BLaER1 (cell line): ENCODE measurements around the gene SLCO3A1.

Experiments used
- H3K27ac ChIP-seq: shearing (Covaris generic); formaldehyde crosslinking; 2 replicates; pipeline ENCODE4 v1.8.1; 2022
- H3K27me3 ChIP-seq: shearing (Covaris generic); formaldehyde crosslinking; 2 replicates; pipeline ENCODE4 v1.8.1; 2022
- H3K36me3 ChIP-seq: shearing (Covaris generic); formaldehyde crosslinking; 2 replicates; pipeline ENCODE4 v1.8.1; 2022
- H3K4me1 ChIP-seq: shearing (Covaris generic); formaldehyde crosslinking; 2 replicates; pipeline ENCODE4 v1.8.1; 2022
- H3K4me2 ChIP-seq: shearing (Covaris generic); formaldehyde crosslinking; 2 replicates; pipeline ENCODE4 v1.8.1; 2022
- H3K4me3 ChIP-seq: shearing (Covaris generic); formaldehyde crosslinking; 2 replicates; pipeline ENCODE4 v1.8.1; 2022
- H3K9ac ChIP-seq: shearing (Covaris generic); formaldehyde crosslinking; 2 replicates; pipeline ENCODE4 v1.8.1; 2022
- H3K9me3 ChIP-seq: shearing (Covaris generic); formaldehyde crosslinking; 2 replicates; pipeline ENCODE4 v1.8.1; 2022
- H4K20me1 ChIP-seq: shearing (Covaris generic); formaldehyde crosslinking; 2 replicates; pipeline ENCODE4 v1.8.1; 2022
- Cebpa-rat ChIP-seq: shearing (Covaris generic); IDR thresholded peaks from 2 replicates; pipeline ENCODE4 v1.8.1; 2022

SLCO3A1 gene

DNA sequence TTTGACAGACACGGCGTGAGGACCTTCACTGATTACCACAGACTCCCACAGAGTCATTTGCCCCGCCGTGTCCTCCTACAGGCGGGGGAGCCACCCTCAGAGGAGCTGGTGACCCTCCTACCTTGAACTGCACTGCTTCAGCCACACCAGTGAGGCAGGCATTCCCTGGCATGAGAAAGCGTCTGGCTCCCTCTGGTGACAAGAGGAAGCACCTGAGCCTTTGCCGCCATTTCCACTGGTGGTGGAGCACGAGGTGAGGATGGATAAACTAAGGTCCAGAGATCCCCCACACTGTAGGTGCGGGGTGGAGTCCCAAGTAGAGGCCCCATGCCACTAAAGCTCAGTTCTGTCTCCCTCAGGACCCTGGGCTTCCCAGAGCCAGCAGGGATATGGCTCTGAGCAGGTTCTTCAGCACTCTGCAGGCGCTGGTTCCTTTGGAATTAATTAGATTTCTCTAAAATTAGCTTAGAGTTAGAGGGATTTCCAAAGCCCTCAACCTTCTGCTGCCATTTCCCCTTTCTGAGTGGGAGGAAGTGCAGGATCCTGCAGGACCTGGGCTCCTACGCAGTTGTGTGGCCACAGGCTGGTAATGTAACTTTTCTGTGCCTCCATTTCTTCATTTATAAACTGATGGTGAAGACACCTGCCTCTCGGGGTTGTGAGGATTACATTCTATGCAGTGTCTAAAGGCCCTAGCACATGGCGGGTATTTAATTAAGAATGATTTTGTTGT lies 224.0 kb downstream of the SLCO3A1 start:
- H3K4me2 ChIP-seq: no peak overlapping the region
- no peaks in the 10 kb centered on the region for H3K9me3 ChIP-seq
- H3K9ac ChIP-seq: no peak overlapping the region
- H3K36me3 ChIP-seq: no peaks in the 10 kb centered on the region
- no peak for TF ChIP-seq Cebpa-rat
- no peaks in the 10 kb centered on the region for H4K20me1 ChIP-seq
- no peak overlapping the region for H3K4me3 ChIP-seq
- H3K4me1 ChIP-seq: peaks cover 50% of the 10 kb centered on the region
- H3K27ac ChIP-seq: no peak overlapping the region
- no peaks in the 10 kb centered on the region for H3K27me3 ChIP-seq

DNA sequence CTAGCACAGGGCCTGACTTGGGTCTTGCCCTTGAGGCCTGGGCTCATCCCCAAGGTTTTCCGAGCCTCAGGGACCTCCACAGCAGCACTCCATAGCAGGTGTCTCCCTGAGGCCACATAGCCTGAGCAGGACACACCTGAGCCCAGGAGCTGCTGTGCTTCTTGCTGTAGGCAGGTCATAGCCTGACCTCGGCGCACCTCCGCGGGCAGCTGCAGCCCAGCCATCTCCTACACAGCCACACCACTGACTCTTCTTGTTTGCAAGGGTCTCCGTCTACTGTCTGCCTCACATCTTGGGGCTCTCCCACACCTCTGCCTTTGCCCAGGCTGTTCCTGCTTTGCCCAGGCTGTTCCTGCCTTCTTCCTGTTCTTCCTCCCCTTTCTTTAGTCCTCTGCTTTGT lies 224.8 kb downstream of the SLCO3A1 start:
- H3K4me3 ChIP-seq: no peak overlapping the region

DNA sequence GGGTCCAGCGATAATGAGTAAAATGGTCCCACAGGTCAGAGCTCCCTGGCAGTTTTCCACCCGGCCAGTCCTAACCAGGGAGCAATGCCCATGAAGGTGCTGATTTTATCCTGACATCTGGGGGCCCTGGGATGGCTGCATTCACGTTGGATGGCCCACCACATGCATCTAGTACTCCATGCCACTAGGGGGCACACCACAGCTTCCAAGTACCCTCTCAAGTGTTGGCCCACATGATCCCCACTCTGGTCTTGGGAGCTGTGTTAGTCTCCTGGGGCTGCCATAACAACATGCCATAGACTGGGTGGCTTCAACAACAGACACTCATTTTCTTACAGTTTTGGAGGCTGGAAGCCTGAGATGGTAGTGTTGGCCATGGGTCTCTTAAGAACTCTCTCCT lies 225.5 kb downstream of the SLCO3A1 start:
- no peaks in the 10 kb centered on the region for H3K9me3 ChIP-seq
- H3K4me1 ChIP-seq: peaks cover 65% of the 10 kb centered on the region
- no peak overlapping the region for H3K4me2 ChIP-seq
- no peak for TF ChIP-seq Cebpa-rat
- H3K27me3 ChIP-seq: no peaks in the 10 kb centered on the region
- no peaks in the 10 kb centered on the region for H4K20me1 ChIP-seq
- H3K27ac ChIP-seq: no peak overlapping the region
- H3K4me3 ChIP-seq: no peak overlapping the region
- no peaks in the 10 kb centered on the region for H3K36me3 ChIP-seq
- no peak overlapping the region for H3K9ac ChIP-seq

More for the DNA sequence above, 224.8 kb downstream of the SLCO3A1 start:
- no peak overlapping the region for H3K9ac ChIP-seq
- no peak for TF ChIP-seq Cebpa-rat
- H3K4me1 ChIP-seq: peaks cover 57% of the 10 kb centered on the region
- no peaks in the 10 kb centered on the region for H3K9me3 ChIP-seq
- H3K4me2 ChIP-seq: no peak overlapping the region
- H3K36me3 ChIP-seq: no peaks in the 10 kb centered on the region
- no peaks in the 10 kb centered on the region for H3K27me3 ChIP-seq
- no peaks in the 10 kb centered on the region for H4K20me1 ChIP-seq
- H3K27ac ChIP-seq: no peak overlapping the region

DNA sequence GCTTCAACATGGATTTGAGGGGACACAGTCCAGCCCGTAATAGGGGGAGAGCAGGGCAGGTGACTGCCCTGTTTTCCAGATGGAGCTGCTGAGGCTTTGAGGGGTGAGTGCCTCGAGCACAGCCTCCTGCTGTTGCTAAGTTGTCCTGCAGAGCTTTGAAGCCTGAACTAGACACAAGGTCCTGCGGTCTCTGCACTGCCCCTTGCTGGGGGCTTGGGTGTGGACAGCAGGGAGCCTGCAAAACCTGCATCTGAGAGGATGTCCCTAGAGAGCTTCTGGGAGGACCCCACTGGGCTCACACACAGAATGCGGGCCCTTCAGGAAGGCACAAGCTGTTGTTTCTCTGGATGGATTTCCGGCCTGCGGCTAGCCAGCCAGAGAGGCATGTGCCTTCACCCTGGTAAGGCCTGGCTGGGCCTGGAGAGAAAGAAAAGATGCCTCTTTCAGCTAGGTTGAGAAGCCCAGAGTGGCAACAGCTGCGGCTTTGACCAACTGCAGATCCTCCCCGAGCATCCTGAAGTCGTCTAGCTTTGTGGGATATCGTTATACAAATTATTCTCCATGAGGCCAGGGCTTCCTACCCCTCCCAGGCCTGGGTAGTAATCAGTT lies 226.2 kb downstream of the SLCO3A1 start:
- Histone ChIP-seq H3K36me3 (no peaks in the 10 kb centered on the region), H3K4me1 (peaks cover 62% of the 10 kb centered on the region), H3K9me3 (no peaks in the 10 kb centered on the region), H3K27me3 (no peaks in the 10 kb centered on the region), H3K4me2 (no peak overlapping the region), H3K4me3 (no peak overlapping the region), H3K27ac (no peak overlapping the region), H3K9ac (0 out of 2 replicates have a peak overlapping the region, but pooled peaks have one; percentile 15), H4K20me1 (no peaks in the 10 kb centered on the region)
- no peak for TF ChIP-seq Cebpa-rat

DNA sequence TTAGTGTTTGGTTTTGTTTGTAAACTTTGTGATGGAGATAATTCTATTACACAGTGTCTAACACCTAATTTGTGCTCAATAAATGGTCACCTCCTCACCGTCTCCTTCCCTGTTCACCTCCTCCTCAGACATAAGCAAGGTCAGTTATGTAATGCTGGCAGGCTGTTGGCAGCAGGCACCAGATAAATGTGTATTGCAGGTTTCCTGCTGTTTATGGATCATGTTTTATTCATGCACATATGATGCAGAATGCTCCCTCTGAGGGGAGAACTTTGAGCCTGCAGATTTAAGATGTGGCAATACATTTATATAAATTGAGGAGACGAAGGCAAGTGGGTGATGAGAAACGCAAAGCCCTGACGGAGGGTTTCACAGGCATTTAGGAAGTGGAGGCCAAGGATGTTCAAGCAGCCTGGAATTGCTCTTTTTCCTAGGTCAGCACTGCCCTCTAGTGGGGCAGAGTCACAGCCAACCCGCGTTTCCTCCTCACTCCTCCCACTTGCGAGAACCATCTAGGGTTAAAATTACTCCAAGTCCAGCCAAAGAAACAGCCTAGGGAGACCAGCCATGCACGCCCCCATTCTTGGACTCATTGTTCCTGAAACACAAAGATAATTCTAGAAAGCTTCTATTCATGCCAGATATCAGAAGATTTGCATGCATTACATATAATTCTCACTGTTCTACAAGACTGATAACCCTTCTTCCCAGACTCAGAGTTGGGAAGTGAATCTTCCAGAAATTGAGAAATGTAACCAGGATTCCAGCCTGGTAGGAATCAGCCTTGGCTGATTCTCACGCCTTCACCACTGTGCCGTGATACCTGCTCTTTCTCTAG lies 228.7 kb downstream of the SLCO3A1 start:
- Histone ChIP-seq H3K4me1 (peaks cover 52% of the 10 kb centered on the region), H3K27me3 (no peaks in the 10 kb centered on the region), H3K9me3 (no peaks in the 10 kb centered on the region), H3K36me3 (no peaks in the 10 kb centered on the region), H3K4me3 (no peak overlapping the region), H3K4me2 (peak overlapping the region; percentile 68), H3K9ac (0 out of 2 replicates have a peak overlapping the region, but pooled peaks have one; percentile 12), H4K20me1 (no peaks in the 10 kb centered on the region), H3K27ac (no peak overlapping the region)
- 0 out of 2 replicates have a peak, but pooled peaks have one; percentile 16 for TF ChIP-seq Cebpa-rat

GRCh38 chr15:92083190-92083589 lies 229.7 kb downstream of the SLCO3A1 start:
- no peaks in the 10 kb centered on the region for H3K27me3 ChIP-seq
- H3K36me3 ChIP-seq: no peaks in the 10 kb centered on the region
- H3K4me2 ChIP-seq: peak overlapping the region; percentile 68
- peak overlapping the region; percentile 12; the same call in 1 of the 2 replicates for H3K9ac ChIP-seq
- H4K20me1 ChIP-seq: no peaks in the 10 kb centered on the region
- H3K4me3 ChIP-seq: no peak overlapping the region
- H3K27ac ChIP-seq: no peak overlapping the region
- TF ChIP-seq Cebpa-rat: no peak
- peaks cover 52% of the 10 kb centered on the region for H3K4me1 ChIP-seq
- no peaks in the 10 kb centered on the region for H3K9me3 ChIP-seq

DNA sequence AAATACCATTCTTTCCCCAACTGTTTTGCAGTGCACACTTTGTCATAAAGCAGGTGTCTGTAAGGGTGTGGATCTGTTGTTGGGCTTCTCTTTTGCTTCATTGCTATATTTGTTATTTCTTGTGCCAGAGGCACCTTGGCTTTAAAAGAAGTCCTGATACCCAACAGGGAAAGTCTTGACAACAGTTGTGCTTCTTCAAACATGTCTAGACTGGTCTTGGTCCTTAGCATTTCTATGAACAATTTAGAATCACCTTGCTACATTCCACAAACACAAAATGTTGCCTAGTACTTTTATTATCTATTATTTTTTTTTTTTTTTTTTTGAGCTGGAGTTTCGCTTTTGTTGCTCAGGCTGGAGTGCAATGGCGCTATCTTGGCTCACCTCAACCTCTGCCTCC lies 233.7 kb downstream of the SLCO3A1 start:
- Histone ChIP-seq H3K9ac (no peak overlapping the region), H3K4me2 (no peak overlapping the region), H4K20me1 (no peaks in the 10 kb centered on the region), H3K4me1 (peaks cover 42% of the 10 kb centered on the region), H3K27ac (no peak overlapping the region), H3K9me3 (no peaks in the 10 kb centered on the region), H3K27me3 (no peaks in the 10 kb centered on the region), H3K4me3 (no peak overlapping the region), H3K36me3 (no peaks in the 10 kb centered on the region)
- TF ChIP-seq Cebpa-rat: no peak

DNA sequence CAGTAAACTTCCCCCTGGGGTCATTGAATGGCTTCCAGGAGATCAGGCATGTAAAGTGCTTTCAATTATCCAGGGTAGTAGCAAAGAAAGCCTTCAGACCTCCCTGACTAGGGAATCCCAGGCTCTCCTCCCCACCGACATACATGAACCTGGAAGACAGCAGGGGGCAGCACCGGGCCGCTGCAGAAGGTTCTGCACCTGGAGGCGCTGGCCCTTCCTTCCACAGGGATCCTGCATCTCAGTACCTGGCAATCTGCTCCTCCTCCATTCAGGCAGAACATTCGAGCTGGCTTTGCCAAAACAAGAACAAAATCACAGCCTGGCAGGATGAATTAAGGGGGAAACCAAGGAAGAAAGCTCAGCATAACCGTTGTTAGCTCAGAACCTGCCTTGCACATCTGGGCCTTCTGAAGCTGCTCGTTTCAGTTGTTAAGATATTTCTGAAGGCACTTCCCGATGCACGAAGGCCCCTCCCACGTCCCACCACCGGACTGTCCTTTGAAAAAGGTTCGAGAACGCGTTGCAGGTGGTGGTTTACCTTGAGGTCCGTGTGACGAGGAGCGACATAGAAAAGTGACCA lies 237.7 kb downstream of the SLCO3A1 start:
- H3K27ac ChIP-seq: no peak overlapping the region
- no peak overlapping the region for H3K9ac ChIP-seq
- H3K27me3 ChIP-seq: no peaks in the 10 kb centered on the region
- H4K20me1 ChIP-seq: no peaks in the 10 kb centered on the region
- peaks cover 25% of the 10 kb centered on the region for H3K4me1 ChIP-seq
- H3K4me3 ChIP-seq: no peak overlapping the region
- no peak for TF ChIP-seq Cebpa-rat
- H3K9me3 ChIP-seq: no peaks in the 10 kb centered on the region
- no peaks in the 10 kb centered on the region for H3K36me3 ChIP-seq
- no peak overlapping the region for H3K4me2 ChIP-seq

DNA sequence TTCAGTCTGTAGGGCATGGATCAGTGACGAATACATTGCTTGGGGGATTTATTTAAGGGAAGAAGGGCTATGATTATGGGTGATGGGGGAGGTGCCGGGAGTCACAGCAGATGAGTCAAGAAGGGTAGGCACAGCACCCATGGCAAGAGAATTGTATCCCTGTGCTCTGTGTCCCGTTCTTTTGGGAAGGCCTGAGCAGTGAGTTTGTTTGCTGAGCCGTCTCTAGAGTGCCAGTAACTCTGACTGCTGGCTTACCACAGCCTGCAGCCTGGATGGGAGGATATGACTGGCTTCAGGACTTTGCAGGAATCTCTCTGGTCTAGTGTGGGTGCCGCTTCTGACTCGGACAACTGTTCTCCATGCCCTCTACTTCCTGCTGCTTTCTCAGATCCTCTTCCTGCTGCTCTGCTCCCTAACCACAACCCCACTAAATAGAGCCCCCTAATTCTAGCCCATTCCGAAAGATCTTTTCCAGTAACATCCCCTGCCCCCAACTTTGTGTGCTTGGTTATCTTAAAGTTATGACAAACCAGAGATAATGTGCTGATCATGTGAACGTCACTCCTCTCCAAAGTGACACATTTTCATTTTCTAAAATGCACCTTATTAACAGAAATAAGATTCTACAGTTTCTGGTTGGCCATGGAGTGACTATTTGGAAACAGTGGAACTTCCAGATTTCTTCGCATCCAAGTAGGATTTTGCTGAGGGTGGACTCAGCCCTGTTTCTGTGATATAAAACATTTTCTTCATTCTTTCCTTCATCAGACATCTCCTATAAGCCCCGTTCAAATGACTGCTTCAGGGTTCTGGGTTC lies 239.0 kb downstream of the SLCO3A1 start:
- Histone ChIP-seq H3K4me3 (no peak overlapping the region), H3K9ac (no peak overlapping the region), H3K4me1 (peaks cover 28% of the 10 kb centered on the region), H3K9me3 (no peaks in the 10 kb centered on the region), H3K36me3 (no peaks in the 10 kb centered on the region), H3K27me3 (no peaks in the 10 kb centered on the region), H3K27ac (no peak overlapping the region), H3K4me2 (peak overlapping the region; percentile 48), H4K20me1 (no peaks in the 10 kb centered on the region)
- no peak for TF ChIP-seq Cebpa-rat
